ENCODE results near the gene BTBD17.
"Not testable (repeated sequence)": the region's sequence is repeated elsewhere in the genome, so short reads cannot be mapped to it uniquely, and the experiment has no call there.

Gene BTBD17

GRCh38 chr17:74361230-74362068 lies at the start of gene BTBD17:
Gene BTBD17 (minus strand): TSS chr17:74361868. CDS start chr17:74361819, 49 bp downstream.
- DNase-seq, result peak; percentile 74

- no peak for DNase-seq
Measured at GRCh38 chr17:74410001-74410443, 48.4 kb upstream of the BTBD17 start.

- DNase-seq, result peak; percentile 77
Measured at GRCh38 chr17:74408815-74409214, 47.1 kb upstream of the BTBD17 start.

GRCh38 chr17:74408262-74408661 lies 46.6 kb upstream of the BTBD17 start:
- no peak for DNase-seq

- no peak for DNase-seq
Measured at GRCh38 chr17:74407384-74407783, 45.7 kb upstream of the BTBD17 start.

- not testable (repeated sequence) for DNase-seq
Measured at GRCh38 chr17:74405311-74405710, 43.6 kb upstream of the BTBD17 start.

- no peak for DNase-seq
Measured at GRCh38 chr17:74404789-74405188, 43.1 kb upstream of the BTBD17 start.

GRCh38 chr17:74404218-74404617 lies 42.5 kb upstream of the BTBD17 start:
- DNase-seq, result no peak

- no peak for DNase-seq
Measured at GRCh38 chr17:74403512-74404137, 42.0 kb upstream of the BTBD17 start.

GRCh38 chr17:74402048-74402447 lies 40.4 kb upstream of the BTBD17 start:
- no peak for DNase-seq

- no peak for DNase-seq
Measured at GRCh38 chr17:74396567-74396966, 34.9 kb upstream of the BTBD17 start.

- no peak for DNase-seq
Measured at GRCh38 chr17:74394977-74395376, 33.3 kb upstream of the BTBD17 start.

GRCh38 chr17:74394275-74394950 lies 32.7 kb upstream of the BTBD17 start:
- DNase-seq, result no peak

GRCh38 chr17:74393346-74393942 lies 31.8 kb upstream of the BTBD17 start:
- DNase-seq, result no peak

- DNase-seq, result no peak
Measured at GRCh38 chr17:74392848-74393247, 31.2 kb upstream of the BTBD17 start.

- DNase-seq, result no peak
Measured at GRCh38 chr17:74391771-74392170, 30.1 kb upstream of the BTBD17 start.

GRCh38 chr17:74390680-74391653 lies 29.3 kb upstream of the BTBD17 start:
- no peak for DNase-seq

GRCh38 chr17:74389937-74390679 lies 28.4 kb upstream of the BTBD17 start:
- DNase-seq, result no peak

- DNase-seq, result no peak
Measured at GRCh38 chr17:74389084-74389753, 27.6 kb upstream of the BTBD17 start.

GRCh38 chr17:74387365-74388218 lies 25.9 kb upstream of the BTBD17 start:
- no peak for DNase-seq
